Activated effector memory CD4-positive, alpha-beta T cell treated with Interleukin-2 at 50 U/mL for 16 hours (primary cell): ENCODE measurements around the gene CCDC57.

ENCODE experiments used
- DNase-seq: peaks from one replicate; pipeline ENCODE4 v3.0.0-alpha.2; 2020

Gene CCDC57

DNA sequence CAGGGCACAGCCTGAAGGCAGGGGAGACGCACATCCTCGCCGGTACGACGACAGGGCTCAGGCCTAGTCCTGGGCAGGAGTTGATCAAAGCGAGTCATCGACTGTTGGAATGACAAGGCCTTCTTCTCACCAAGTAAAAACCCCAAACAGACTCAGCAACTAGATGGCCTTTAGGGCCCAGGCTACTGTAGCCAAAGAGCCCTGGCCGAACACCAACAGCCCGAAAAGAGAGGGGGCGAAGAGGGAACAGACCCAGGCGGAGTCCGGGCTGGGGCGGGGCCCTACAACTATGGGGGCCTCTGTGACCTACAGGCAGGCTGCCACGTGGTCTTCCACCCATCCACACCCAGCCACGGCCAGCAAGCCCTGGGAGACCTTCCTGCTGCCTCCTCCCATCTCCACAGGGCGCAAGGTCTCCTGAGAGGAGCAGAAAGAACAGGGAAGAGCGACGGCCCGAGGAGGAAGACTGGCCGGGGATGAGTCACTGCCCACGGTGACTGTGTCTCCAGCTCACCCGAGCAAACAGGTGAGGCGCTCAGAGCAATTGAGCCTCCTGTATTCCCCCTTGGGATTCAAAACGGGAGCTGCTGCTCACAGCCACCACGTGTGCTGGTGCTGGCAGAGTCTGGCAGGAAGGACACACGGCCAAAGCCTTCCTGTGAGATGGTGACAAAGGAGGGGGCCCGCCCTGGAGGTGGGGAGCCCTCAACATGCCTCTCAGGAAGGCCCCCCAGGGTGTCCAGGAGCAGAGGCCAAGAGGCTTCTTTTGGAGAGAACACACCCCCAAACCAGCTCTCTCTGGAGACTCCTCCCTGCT is 33.9 kb upstream of the CCDC57 start:
- no peak for DNase-seq

DNA sequence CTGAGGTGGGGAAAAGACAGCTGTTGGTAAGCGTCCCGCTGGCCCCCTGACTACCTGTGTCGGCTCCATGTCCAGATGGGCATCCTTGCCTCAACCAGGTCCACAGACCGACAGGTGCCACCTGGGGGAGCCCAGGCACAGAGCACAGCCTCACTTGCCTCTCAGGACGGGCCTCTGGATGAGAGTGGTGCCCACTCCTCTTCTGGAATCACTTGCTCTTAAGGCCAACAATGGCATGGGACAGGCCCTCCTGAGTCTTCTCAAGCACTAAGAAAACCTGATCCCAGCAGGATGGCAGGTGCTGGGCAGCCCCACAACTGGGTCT is 33.4 kb upstream of the CCDC57 start:
- no peak for DNase-seq

DNA sequence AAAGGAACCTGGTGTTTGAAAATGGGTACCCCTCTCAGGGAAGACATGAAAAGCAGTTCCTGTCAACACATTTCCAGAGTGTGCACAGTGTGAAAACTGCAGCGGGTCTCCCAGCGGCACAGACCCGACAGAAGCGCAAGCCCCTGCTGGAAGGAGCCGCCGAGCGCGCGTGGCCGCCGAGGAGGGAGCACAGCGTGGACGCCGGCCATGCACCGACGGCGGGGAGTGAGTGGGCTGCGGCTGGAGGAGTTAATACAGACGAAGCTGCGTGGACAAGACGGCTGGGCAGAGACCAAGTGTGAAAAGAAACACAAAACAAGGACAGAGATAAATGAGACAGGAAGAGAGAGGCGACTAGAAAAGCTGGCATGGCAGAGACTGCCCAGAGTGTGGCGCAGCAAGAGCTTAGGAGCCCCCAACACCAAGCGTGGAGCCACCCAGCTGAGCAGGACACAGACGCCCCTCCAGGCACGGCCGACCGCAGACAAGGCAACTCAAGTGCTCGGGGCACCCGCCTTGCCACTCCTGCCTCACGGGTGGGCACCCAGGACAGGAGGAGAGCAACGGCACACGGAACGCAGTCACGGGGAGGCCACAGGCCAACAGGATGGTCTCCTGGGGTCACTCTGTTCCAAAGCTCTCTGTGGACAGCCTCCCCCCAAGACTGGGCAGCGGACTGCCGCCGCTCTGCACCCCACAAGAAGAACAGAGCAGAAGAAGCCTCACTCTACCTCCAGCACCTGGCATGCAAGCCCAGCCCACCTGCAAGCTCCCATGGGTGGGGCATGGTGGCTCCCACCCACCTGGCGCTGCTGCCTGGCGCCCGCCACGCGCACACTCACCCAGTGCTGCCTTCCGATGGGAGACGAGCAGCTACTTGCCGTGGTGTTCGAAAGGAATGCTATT is 32.7 kb upstream of the CCDC57 start:
- DNase-seq: no peak

DNA sequence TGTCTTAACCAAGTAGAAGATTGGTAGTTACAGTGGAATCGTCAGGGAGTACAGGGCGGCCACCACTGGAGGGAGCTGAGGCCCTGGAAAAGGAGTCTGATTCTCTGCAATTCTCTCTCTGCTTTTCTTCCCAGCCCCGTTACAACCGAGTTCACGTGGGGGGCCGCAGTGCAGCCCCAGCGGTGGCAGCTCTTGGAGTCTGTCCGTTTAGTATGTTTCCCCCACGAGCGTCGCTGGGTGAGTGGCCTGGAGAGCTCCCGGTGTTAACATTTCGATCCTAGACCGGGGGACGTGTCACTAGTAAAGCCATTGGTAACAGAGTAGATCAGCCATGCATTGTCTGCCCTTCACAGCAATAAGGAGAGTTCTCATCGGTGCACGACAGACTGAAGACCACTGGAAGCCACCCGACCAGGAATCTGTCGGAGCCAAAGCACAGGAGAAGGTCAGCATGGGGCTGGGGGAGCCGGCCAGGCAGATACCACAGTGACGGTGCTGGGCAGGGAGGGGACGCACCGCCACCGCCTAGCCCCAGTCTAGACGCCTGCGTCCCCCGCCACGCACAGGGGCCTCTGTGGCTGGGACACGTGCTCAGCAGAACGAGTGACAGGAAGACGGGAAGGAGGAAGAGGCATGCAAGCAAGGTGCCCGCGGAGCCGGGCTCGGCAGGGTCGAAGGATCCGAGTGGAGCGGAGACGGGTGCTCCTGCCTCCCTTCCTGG is 31.9 kb upstream of the CCDC57 start:
- DNase-seq: no peak

DNA sequence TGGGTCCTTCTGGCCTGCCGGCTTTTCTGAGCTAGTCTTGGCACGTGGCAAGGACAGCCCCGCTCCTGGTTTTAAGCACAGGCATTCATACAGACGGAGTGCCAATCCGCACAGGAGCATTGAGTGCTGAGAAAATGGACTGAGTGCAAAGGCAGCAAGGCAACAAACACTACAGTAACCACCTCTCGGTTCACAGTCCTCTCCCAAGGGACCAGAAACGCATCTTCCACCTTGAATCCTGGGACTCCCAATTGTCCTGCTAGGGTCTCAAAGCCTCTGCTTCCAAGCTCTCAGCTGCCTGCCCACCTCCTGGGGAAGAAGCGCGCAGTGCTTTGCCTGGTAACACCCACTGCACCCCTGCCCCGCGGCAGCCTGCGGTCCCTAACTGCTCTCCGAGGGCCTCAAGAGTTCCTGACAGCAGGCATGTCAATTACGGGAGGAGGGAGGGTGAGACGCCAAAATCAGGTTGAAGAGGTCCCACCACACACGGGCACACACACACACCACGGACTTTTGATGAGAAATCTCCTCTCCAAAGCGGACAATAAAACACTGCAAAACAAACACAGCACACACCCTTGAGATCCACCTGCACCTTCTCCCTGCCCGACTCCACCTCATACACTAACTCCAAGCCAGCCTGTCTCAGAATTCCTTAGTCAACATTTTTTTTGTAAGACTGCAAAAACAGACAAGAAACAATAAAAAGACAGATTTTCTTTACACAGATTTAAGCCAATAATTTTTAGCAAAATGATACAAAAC is 31.2 kb upstream of the CCDC57 start:
- DNase-seq: no peak

- no peak for DNase-seq
These were observed 30.5 kb upstream of the CCDC57 start for GRCh38 chr17:82242977-82243647.

DNA sequence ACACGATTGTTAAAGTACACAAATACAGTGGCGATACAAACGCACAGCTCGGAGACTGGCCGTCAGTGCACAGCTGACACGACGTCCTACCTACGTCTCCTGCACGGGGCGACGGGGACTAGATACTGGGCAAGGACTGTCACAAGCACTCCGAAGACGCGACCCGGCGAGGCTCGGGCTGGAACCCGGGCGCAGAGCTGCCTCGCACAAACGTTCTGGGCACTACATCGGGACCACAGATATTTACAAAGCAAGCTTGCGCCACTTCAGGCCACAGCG is 30.0 kb upstream of the CCDC57 start:
- DNase-seq: no peak

GRCh38 chr17:82241926-82242697 is 29.5 kb upstream of the CCDC57 start:
- DNase-seq: no peak

DNA sequence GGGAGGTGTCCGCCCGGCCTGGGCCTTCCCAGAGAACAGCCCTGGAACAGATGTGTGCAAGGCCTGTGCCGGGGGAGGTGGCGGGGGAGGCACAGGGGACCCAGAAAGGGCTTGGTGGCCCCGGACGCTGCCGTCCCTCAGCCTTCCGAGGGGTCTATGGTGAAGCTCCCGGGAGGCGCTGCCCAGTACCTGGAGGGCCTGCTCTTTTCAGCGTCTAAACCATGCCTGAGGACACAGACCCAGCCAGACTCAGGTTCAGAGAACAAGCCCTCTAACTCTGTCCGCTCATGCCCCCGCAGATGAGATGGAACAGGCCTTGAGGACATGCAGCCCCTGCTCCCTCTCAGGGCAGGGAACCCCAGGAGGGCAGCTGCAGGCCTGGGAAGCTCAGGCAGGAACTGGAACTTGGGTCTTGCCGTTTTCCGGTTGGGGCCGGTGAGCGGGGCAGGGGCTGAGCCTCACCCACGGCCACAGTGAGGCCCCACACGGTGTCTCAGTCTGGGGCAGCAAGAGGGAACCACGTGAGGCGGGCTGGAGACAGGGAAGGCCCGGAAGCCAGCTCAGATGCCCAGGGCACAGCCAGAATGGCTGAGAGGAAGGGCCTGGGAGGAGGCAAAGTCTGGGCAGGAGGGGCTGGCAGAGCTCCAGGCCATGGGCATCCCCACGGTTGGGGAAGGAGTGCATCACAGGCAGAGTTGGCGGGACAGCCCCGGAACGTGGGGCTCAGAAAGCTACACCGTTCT is 28.7 kb upstream of the CCDC57 start:
- DNase-seq: no peak

DNA sequence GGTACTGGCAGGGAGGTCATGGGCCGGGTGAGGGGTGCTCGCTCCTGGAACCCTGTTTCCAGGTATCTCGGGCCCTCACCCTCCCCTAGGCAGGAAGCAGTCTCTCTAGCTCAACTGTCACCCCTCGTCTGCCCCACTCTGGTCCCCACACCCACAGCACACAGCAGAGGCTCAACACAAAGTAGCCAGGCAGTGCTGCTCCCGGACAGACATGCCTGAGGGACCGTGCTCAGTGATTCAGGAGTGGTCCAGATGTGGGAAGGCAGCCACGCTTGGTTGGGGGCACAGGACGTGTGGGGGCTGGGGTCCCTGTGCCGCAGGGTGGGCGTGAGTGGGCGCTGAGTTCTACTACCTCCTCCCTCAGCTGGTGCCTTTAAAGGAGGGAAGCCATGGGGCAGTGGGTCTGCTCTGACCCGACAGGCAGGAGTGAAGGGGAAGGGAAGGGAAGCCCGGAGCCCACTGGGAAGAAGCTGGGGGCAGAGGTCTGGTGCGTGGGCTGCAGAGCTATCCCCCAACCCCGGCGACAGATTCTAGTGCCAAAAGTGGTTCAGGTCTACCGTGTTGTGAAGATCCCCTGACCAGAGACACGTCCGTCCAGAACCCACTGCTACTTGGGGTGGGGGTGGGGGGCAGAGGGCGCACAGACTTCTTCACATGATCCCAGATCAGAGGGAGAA is 28.0 kb upstream of the CCDC57 start:
- no peak for DNase-seq

DNA sequence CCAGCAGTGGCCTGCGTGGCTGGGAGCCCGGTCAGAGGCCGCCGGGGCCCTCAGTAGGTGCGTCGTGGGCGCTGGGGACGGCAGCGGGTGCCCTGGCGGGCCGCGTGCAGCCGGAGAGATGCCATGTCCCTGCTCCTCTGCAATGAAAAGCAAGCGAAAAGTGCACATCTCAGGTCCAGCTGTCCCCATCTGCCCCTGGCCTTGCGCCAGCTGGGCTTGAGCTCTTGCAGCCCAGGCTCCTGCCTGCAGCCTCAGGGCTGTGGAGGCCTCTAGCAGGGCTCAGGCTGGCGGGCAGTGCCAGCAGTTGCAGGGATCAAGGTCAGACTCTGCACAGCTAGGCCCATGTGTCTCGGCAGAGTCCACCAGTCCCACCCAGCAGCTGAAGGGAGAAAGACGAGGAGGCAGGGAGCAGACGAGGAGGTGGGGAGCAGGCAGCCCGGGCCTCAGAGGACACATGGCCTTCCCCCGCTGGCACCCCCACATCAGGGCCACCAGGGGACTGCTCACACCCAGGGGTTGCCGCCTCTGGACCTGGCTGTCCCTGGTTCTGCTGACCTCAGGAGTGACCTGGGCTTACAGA is 27.4 kb upstream of the CCDC57 start:
- no peak for DNase-seq

GRCh38 chr17:82239401-82239925 is 26.8 kb upstream of the CCDC57 start:
- DNase-seq: no peak

DNA sequence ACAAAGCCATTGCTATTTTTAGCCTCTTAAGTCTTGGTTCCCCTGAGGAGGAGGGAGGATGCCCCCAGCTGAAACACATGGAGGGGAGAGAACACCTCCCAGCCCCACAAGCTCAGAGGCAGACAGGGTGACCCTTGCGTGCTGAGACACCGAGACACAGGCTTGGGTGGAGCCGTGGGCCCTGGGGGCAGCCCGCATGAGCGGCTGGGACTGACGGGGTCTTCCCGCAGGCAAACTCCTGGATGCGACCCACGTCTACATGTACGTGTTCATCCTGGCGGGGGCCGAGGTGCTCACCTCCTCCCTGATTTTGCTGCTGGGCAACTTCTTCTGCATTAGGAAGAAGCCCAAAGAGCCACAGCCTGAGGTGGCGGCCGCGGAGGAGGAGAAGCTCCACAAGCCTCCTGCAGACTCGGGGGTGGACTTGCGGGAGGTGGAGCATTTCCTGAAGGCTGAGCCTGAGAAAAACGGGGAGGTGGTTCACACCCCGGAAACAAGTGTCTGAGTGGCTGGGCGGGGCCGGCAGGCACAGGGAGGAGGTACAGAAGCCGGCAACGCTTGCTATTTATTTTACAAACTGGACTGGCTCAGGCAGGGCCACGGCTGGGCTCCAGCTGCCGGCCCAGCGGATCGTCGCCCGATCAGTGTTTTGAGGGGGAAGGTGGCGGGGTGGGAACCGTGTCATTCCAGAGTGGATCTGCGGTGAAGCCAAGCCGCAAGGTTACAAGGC is 26.0 kb upstream of the CCDC57 start:
- DNase-seq: peak; percentile 68

DNA sequence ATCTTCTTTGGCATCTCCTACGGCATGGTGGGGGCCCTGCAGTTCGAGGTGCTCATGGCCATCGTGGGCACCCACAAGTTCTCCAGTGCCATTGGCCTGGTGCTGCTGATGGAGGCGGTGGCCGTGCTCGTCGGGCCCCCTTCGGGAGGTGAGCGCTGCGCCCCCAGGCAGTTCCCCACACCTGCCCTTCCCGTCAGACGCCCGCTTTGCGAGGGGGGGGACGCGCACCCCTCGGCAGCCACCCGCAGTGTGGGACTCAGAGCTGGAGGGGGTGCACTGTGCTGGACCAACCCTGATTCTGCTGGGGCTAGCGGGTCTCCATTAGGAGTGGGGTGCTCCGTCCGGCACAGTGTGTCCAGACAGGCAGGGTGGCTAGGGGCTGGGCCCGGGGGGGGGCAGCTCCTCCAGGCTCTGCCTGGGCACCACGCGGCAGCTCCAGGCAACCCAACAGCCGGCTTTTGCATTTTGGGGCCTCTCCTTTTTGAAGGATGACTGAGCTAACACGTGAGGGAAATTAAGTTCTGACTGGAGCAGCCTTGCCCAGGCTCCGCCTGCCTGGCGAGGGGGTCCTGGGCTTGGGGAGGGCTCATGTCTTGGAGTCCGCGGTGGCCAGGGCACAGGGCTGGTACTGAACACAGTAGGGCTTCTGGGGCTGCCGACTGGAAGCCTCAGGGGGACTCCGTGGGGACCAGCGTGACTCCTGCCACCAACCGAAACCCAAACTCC is 25.3 kb upstream of the CCDC57 start:
- DNase-seq: no peak

GRCh38 chr17:82237083-82237745 is 24.6 kb upstream of the CCDC57 start:
- DNase-seq: no peak

DNA sequence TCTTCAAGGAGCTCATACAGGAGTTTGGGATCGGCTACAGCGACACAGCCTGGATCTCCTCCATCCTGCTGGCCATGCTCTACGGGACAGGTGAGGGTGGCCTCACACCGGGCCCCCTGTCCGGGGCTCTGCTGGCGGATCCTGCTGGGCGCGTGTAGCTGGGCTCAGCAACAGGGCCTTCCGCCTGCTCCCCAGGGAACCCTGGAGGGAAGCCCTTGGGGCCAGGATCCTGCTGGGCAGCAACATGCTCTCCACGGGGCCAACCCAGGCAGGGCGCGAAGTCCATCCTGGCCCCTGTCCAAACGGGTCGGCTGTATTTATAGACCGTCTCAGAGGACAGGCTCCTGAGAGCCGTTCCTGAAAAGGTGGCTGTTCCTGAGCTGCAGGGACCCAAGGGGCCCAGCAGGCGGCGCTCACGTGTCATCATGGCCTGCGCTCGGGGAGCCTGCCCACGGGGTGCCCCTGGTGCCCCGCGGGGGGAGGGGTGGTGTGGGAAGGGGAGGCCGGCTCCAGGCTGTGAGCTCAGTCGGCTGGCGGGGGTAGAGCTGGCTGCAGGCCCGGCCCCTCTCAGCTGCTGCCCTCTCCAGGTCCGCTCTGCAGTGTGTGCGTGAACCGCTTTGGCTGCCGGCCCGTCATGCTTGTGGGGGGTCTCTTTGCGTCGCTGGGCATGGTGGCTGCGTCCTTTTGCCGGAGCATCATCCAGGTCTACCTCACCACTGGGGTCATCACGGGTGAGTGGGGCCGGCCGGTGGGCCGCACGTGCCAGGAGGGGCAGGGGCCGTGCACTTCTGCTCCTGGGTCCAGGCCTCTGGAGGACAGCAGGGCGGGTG is 23.7 kb upstream of the CCDC57 start:
- DNase-seq: peak; percentile 54

DNA sequence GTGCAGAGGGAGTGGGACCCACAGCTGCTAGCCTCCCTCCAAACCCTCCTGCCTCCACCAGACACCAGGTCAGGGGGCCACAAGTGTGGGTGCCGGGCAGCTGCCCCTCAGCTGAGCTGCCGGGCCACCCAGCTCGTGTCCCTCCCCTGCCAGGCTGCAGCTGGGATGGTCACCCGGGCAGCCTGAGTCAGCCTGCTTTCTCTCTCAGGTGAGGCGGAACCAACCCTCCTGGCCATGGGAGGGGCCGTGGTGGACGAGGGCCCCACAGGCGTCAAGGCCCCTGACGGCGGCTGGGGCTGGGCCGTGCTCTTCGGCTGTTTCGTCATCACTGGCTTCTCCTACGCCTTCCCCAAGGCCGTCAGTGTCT is 23.1 kb upstream of the CCDC57 start:
- no peak for DNase-seq
